ENCODE data around the gene NCK2. TPM values are rescaled to one million over a fixed set of nuclear protein-coding genes. Genes with fewer than 3 reads are reported as not detected.

NCK2 gene
- total RNA-seq, 1 experiment from 2014 or later = 0.30 TPM

DNA sequence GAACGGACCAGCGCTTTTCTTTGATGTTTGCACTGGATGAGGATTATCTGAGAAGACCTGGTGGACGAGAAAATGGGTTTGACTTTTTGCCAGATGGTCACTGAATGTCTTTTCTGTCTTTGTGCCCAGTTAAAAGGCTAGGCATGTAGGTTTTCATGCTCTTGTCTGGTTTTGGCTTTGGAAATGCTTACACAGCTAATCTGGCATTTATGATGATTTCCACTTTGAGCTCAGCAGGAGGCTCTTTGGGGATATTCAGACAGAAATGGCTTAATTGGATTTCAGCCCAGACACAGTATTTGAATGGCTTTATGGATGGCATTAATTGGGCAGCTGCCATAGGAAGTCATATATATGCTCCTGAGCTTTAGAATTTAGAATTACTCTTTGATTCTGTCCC is 59.6 kb downstream of the NCK2 start:
- no peaks in the 10 kb centered on the region for H4K20me1 ChIP-seq (ENCODE audit: insufficient read depth, low read depth, low read length)
- no peaks in the 10 kb centered on the region for H3K36me3 ChIP-seq (ENCODE audit: insufficient read depth, low read length)
- no peaks in the 10 kb centered on the region for H3K9me3 ChIP-seq (ENCODE audit: low read length)
- H3K4me2 ChIP-seq (ENCODE audit: low read depth, low read length, poor library complexity, severe bottlenecking) = no peak overlapping the region
- H3K9me2 ChIP-seq (replicated peaks; ENCODE audit: insufficient read depth, low read length) = no peaks in the 10 kb centered on the region
- no peak overlapping the region for H3K9ac ChIP-seq (ENCODE audit: low read length)
- H3K27ac ChIP-seq (ENCODE audit: low read length) = no peak overlapping the region
- H3K4me3 ChIP-seq (ENCODE audit: low read length) = no peak overlapping the region
- H3K27me3 ChIP-seq (ENCODE audit: low read length) = no peaks in the 10 kb centered on the region
- H2AFZ ChIP-seq (ENCODE audit: low read length) = no peak overlapping the region
- H3K4me1 ChIP-seq (ENCODE audit: low read length) = peaks cover 2% of the 10 kb centered on the region; the same call in 1 of the 2 replicates
- DNase-seq = no peak
- no peaks in the 10 kb centered on the region for H3K79me2 ChIP-seq (ENCODE audit: low read length)

- Histone ChIP-seq H3K4me3 (ENCODE audit: low read length) (no peak overlapping the region), H3K27ac (ENCODE audit: low read length) (no peak overlapping the region), H3K27me3 (ENCODE audit: low read length) (no peaks in the 10 kb centered on the region), H4K20me1 (ENCODE audit: insufficient read depth, low read depth, low read length) (no peaks in the 10 kb centered on the region), H3K4me1 (ENCODE audit: low read length) (peaks cover 2% of the 10 kb centered on the region; the same call in 1 of the 2 replicates), H3K9ac (ENCODE audit: low read length) (no peak overlapping the region), H3K9me2 (replicated peaks; ENCODE audit: insufficient read depth, low read length) (no peaks in the 10 kb centered on the region), H3K36me3 (ENCODE audit: insufficient read depth, low read length) (no peaks in the 10 kb centered on the region), H2AFZ (ENCODE audit: low read length) (no peak overlapping the region), H3K9me3 (ENCODE audit: low read length) (no peaks in the 10 kb centered on the region), H3K4me2 (ENCODE audit: low read depth, low read length, poor library complexity, severe bottlenecking) (no peak overlapping the region), H3K79me2 (ENCODE audit: low read length) (no peaks in the 10 kb centered on the region)
- DNase-seq = no peak
These were observed 62.3 kb downstream of the NCK2 start for GRCh38 chr2:105806996-105807395.

- H3K9me3 ChIP-seq (ENCODE audit: low read length) = no peaks in the 10 kb centered on the region
- H3K27me3 ChIP-seq (ENCODE audit: low read length) = no peaks in the 10 kb centered on the region
- H3K4me2 ChIP-seq (ENCODE audit: low read depth, low read length, poor library complexity, severe bottlenecking) = no peak overlapping the region
- no peaks in the 10 kb centered on the region for H3K4me1 ChIP-seq (ENCODE audit: low read length)
- H3K9ac ChIP-seq (ENCODE audit: low read length) = no peak overlapping the region
- DNase-seq = no peak
- H3K4me3 ChIP-seq (ENCODE audit: low read length) = no peak overlapping the region
- H3K9me2 ChIP-seq (replicated peaks; ENCODE audit: insufficient read depth, low read length) = no peaks in the 10 kb centered on the region
- H3K36me3 ChIP-seq (ENCODE audit: insufficient read depth, low read length) = no peaks in the 10 kb centered on the region
- H3K27ac ChIP-seq (ENCODE audit: low read length) = no peak overlapping the region
- H3K79me2 ChIP-seq (ENCODE audit: low read length) = no peaks in the 10 kb centered on the region
- 0 out of 2 replicates have a peak, but pooled peaks cover 3% of the 10 kb centered on the region for H4K20me1 ChIP-seq (ENCODE audit: insufficient read depth, low read depth, low read length)
- no peak overlapping the region for H2AFZ ChIP-seq (ENCODE audit: low read length)
These were observed 63.8 kb downstream of the NCK2 start for GRCh38 chr2:105808423-105809096.

GRCh38 chr2:105809097-105809473 is 64.4 kb downstream of the NCK2 start:
- Histone ChIP-seq H3K79me2 (ENCODE audit: low read length) (no peaks in the 10 kb centered on the region), H3K9me3 (ENCODE audit: low read length) (no peaks in the 10 kb centered on the region), H3K27ac (ENCODE audit: low read length) (no peak overlapping the region), H3K4me3 (ENCODE audit: low read length) (no peak overlapping the region), H3K4me2 (ENCODE audit: low read depth, low read length, poor library complexity, severe bottlenecking) (no peak overlapping the region), H3K9me2 (replicated peaks; ENCODE audit: insufficient read depth, low read length) (no peaks in the 10 kb centered on the region), H3K4me1 (ENCODE audit: low read length) (no peaks in the 10 kb centered on the region), H2AFZ (ENCODE audit: low read length) (no peak overlapping the region), H3K27me3 (ENCODE audit: low read length) (no peaks in the 10 kb centered on the region), H3K36me3 (ENCODE audit: insufficient read depth, low read length) (no peaks in the 10 kb centered on the region), H4K20me1 (ENCODE audit: insufficient read depth, low read depth, low read length) (0 out of 2 replicates have a peak, but pooled peaks cover 3% of the 10 kb centered on the region), H3K9ac (ENCODE audit: low read length) (no peak overlapping the region)
- DNase-seq = no peak

DNA sequence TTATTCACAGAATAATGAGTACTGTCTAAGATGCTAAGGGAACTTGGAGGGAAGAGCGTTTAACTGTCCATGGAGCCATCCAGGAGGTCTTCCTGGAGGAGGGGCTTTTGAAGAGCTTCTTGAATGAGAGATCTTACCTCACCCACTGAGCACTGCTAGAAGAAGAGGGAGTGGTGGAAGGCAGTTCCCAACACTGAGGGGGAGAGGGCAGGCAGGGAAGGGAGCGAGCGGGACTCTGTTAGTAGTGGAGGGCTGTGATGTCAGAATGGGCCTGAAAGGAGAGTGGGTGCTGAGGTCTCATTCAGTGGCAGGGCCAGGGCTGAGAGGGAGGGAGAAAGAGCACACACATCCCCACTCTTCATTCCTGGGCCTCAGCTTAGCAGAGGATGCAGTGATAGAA is 65.0 kb downstream of the NCK2 start:
- no peaks in the 10 kb centered on the region for H3K27me3 ChIP-seq (ENCODE audit: low read length)
- no peaks in the 10 kb centered on the region for H3K9me3 ChIP-seq (ENCODE audit: low read length)
- H3K9me2 ChIP-seq (replicated peaks; ENCODE audit: insufficient read depth, low read length) = no peaks in the 10 kb centered on the region
- H3K27ac ChIP-seq (ENCODE audit: low read length) = no peak overlapping the region
- no peak overlapping the region for H3K4me2 ChIP-seq (ENCODE audit: low read depth, low read length, poor library complexity, severe bottlenecking)
- H3K4me1 ChIP-seq (ENCODE audit: low read length) = no peaks in the 10 kb centered on the region
- H3K36me3 ChIP-seq (ENCODE audit: insufficient read depth, low read length) = no peaks in the 10 kb centered on the region
- H3K4me3 ChIP-seq (ENCODE audit: low read length) = no peak overlapping the region
- H3K9ac ChIP-seq (ENCODE audit: low read length) = no peak overlapping the region
- H3K79me2 ChIP-seq (ENCODE audit: low read length) = no peaks in the 10 kb centered on the region
- no peak for DNase-seq
- 0 out of 2 replicates have a peak, but pooled peaks cover 3% of the 10 kb centered on the region for H4K20me1 ChIP-seq (ENCODE audit: insufficient read depth, low read depth, low read length)
- no peak overlapping the region for H2AFZ ChIP-seq (ENCODE audit: low read length)

DNA sequence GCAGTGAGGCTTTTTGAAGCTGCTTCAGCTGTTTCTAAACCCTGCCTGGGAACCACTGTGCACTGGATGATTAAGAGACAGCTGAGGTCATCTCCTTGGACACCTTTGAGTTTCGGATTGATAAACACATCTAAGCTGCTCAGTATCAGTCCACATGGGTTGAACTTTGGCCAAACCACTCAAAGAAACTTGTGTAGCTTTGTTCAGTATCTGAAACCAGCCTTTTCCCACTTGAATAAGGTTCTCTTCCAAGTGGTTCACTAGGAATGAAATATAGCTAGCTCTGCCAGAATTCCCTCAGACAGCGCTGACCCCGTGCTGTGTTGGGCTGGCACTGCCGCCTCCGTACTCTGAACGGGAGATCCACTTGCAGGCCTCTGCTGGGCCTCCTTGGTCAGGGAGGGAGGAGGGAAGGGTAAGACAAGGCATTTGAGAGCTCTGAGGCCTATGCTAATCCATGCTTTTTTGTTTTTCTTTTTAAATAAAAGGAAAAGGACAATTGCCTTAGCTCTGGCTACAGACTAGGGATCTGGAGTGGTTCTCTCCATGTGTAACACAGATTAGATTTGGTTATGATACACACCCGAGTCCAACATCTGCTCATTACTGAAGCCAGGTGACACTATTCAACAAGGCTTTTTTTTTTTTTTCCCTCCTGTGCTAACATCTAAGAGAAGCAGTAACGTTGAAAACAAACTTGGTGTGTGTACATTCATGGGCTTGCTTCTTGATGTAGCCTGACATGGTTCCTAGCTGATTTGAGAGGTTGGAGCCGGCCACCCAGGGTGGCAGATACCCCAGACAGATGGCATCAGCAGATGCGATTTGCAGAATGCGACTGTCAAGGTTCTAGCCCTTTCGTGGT is 67.7 kb downstream of the NCK2 start:
- H4K20me1 ChIP-seq (ENCODE audit: insufficient read depth, low read depth, low read length) = 0 out of 2 replicates have a peak, but pooled peaks cover 3% of the 10 kb centered on the region
- H3K9ac ChIP-seq (ENCODE audit: low read length) = no peak overlapping the region
- H3K4me3 ChIP-seq (ENCODE audit: low read length) = no peak overlapping the region
- H3K4me2 ChIP-seq (ENCODE audit: low read depth, low read length, poor library complexity, severe bottlenecking) = no peak overlapping the region
- no peaks in the 10 kb centered on the region for H3K4me1 ChIP-seq (ENCODE audit: low read length)
- no peaks in the 10 kb centered on the region for H3K9me2 ChIP-seq (replicated peaks; ENCODE audit: insufficient read depth, low read length)
- H3K9me3 ChIP-seq (ENCODE audit: low read length) = no peaks in the 10 kb centered on the region
- H3K36me3 ChIP-seq (ENCODE audit: insufficient read depth, low read length) = no peaks in the 10 kb centered on the region
- H3K79me2 ChIP-seq (ENCODE audit: low read length) = no peaks in the 10 kb centered on the region
- no peak overlapping the region for H3K27ac ChIP-seq (ENCODE audit: low read length)
- DNase-seq = no peak
- H2AFZ ChIP-seq (ENCODE audit: low read length) = no peak overlapping the region
- no peaks in the 10 kb centered on the region for H3K27me3 ChIP-seq (ENCODE audit: low read length)

GRCh38 chr2:105813045-105813315 is 68.3 kb downstream of the NCK2 start:
- H3K9ac ChIP-seq (ENCODE audit: low read length) = no peak overlapping the region
- no peaks in the 10 kb centered on the region for H3K4me1 ChIP-seq (ENCODE audit: low read length)
- H2AFZ ChIP-seq (ENCODE audit: low read length) = no peak overlapping the region
- no peaks in the 10 kb centered on the region for H3K79me2 ChIP-seq (ENCODE audit: low read length)
- DNase-seq = no peak
- no peaks in the 10 kb centered on the region for H3K9me3 ChIP-seq (ENCODE audit: low read length)
- no peak overlapping the region for H3K4me2 ChIP-seq (ENCODE audit: low read depth, low read length, poor library complexity, severe bottlenecking)
- no peaks in the 10 kb centered on the region for H3K27me3 ChIP-seq (ENCODE audit: low read length)
- H4K20me1 ChIP-seq (ENCODE audit: insufficient read depth, low read depth, low read length) = 0 out of 2 replicates have a peak, but pooled peaks cover 3% of the 10 kb centered on the region
- no peaks in the 10 kb centered on the region for H3K9me2 ChIP-seq (replicated peaks; ENCODE audit: insufficient read depth, low read length)
- H3K27ac ChIP-seq (ENCODE audit: low read length) = no peak overlapping the region
- no peaks in the 10 kb centered on the region for H3K36me3 ChIP-seq (ENCODE audit: insufficient read depth, low read length)
- no peak overlapping the region for H3K4me3 ChIP-seq (ENCODE audit: low read length)

- H3K79me2 ChIP-seq (ENCODE audit: low read length) = no peaks in the 10 kb centered on the region
- no peak overlapping the region for H3K4me2 ChIP-seq (ENCODE audit: low read depth, low read length, poor library complexity, severe bottlenecking)
- no peak overlapping the region for H3K4me3 ChIP-seq (ENCODE audit: low read length)
- no peaks in the 10 kb centered on the region for H3K4me1 ChIP-seq (ENCODE audit: low read length)
- no peak for DNase-seq
- no peaks in the 10 kb centered on the region for H3K9me3 ChIP-seq (ENCODE audit: low read length)
- no peaks in the 10 kb centered on the region for H3K9me2 ChIP-seq (replicated peaks; ENCODE audit: insufficient read depth, low read length)
- H3K27ac ChIP-seq (ENCODE audit: low read length) = no peak overlapping the region
- H4K20me1 ChIP-seq (ENCODE audit: insufficient read depth, low read depth, low read length) = 0 out of 2 replicates have a peak, but pooled peaks cover 3% of the 10 kb centered on the region
- no peak overlapping the region for H3K9ac ChIP-seq (ENCODE audit: low read length)
- H2AFZ ChIP-seq (ENCODE audit: low read length) = no peak overlapping the region
- no peaks in the 10 kb centered on the region for H3K27me3 ChIP-seq (ENCODE audit: low read length)
- no peaks in the 10 kb centered on the region for H3K36me3 ChIP-seq (ENCODE audit: insufficient read depth, low read length)
These were observed 68.7 kb downstream of the NCK2 start for GRCh38 chr2:105813405-105813804.
